Stimulated activated CD4-positive, alpha-beta T cell treated with anti-CD3 and anti-CD28 coated beads, Interleukin-2, amount 100 ng/mL, for 4 hours (primary cell): Measurements from ENCODE around the gene MICAL3.

Experiments used
- DNase-seq: peaks from one replicate; pipeline ENCODE4 v3.0.0-alpha.2; 2020; ENCODE audit warnings: low read depth

MICAL3 gene

DNA sequence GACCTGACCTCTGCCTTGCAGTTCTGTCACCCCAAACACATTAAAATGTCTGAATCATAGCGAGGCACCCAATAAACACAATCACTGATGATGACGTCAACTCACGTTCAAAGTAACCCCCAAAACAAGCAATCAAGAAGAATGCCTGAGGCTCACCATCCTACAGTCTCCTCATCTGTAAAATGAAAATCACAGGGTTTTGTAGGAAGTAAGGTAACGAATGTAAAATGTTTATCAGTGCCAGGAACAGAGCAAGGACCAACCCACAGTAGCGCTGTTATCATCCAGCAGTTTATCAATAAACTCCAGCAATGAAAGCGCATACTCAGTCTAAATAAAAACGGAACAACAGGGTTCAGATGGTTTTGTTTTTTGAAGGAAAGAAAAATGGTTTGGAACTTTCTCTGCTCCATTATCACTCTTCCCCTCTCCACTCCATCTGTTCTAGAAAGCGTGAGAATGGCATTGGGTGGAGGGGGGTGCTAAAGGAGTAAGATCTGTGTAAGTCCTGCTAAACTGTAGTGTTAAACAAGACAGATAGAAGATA lies 110.5 kb downstream of the MICAL3 start:
- no peak for DNase-seq

DNA sequence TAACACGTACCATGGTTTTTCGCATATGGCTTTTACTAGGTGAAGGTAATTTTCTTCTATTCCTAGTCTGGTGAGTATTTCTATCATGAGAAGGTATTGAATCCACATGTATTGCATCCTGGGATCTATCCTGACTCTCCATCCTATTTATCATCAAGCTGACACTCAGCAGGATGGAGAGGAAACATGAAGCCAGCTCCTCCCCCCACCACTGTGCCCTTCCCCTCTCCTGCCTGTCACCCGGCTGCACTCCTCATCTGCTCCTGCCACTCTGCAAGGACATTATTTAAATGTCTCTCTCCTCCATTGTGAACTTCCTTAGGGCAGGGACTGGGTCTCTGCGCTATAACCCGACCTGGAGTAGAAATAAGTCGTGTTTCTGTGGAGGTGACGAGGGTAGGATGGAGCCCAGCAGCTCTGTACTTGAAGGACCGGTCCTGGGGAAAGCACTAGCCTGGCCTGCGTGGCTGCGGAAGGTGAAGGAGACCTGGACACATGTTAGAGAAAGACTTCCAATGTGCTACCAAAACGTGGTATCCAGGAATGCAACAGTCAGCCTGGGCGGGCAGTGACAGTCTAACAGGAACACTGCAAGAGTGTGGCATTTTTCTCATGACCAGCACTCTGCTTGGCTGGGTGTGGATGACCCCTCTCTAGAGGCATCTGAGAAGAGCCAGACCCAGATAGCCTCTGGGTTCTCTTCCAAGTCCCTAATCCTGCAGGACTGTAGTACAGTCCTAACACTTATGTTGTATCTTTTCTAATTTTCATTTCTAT lies 111.2 kb downstream of the MICAL3 start:
- DNase-seq = no peak

DNA sequence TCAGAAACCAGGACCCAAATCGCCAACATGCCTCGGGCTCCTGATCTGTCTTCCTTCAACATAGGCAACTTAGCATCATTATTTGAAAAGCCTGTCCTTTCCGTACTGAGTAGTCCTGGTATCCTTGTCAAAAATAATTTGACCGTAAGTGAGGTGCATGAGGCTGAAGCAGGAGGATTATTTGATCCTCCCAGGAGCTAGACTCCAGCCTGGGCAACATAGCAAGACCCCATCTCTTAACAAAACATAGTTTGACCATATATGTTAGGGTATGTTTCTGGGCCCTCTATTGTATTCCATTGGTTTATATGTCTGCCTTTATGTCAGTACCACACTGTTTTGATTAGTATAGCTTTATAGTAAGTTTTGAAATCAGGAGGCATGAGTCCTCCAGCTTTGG lies 112.5 kb downstream of the MICAL3 start:
- no peak for DNase-seq

DNA sequence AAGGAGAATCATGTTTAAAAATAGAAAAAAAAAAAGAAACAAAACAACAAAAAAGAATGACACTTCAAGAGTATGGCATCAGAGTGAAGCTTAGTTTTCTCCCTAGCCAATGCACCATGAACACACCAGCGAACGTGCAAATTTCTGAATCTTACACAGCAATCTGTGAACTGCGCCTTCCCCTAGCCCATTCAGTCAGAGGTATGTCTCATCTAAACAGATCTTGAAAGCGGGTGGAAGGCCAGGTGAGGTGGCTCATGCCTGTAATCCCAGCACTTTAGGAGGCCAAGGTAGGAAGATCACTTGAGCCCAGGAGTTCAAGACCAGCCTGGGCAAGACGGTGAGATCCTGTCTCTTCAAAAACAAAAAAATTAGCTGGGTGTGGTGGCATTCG lies 113.1 kb downstream of the MICAL3 start:
- DNase-seq = no peak

DNA sequence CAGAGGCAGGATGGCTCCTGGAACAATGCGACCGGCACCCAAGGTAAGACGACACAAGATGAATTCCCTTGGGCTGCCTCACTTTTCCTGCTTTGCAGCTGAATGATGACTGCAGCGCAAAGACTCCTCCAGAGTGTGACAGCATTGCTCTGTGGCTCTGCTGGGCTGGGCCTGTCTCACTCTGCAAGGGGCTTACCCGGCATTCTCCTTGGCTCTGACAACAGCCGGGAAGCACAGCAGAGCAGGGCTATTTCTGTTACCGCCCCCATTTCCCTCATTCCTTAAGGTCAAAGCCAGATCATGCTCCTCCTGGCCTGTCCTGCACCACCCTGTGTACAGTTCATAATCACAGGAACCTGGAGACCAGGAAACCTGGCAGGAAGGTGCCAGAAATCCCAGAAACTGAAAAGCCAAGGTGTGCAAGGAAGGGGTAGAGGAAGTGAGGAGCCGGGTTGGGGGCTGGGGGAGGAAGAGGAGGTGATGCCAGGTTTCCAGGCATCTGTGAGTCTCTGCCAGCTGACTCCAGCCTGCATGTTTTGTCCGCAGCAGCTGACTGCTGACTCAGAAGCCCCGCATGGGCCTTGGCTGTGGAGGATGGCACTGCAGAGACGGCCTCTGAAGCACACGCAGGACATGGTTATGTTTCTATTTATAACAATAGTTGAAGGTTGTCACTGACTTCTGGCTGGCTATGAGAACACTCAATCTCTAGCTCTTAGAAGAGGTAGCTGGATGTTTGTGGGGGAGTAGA lies 113.6 kb downstream of the MICAL3 start:
- no peak for DNase-seq

DNA sequence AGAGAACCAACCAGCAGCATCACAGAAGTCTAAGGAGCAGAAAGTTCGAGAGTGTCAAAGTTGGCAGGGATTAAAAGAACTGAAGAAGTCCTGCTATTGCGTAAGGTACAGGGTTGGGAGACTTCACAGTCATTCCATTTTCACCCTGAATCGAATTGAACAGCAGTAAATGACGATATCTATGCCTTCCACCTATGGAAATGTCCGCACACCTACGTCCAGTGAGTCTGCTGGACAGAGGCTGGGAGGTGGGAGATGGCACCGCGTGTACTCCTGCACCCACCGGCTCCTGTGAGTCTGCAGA lies 116.7 kb downstream of the MICAL3 start:
- DNase-seq = no peak

DNA sequence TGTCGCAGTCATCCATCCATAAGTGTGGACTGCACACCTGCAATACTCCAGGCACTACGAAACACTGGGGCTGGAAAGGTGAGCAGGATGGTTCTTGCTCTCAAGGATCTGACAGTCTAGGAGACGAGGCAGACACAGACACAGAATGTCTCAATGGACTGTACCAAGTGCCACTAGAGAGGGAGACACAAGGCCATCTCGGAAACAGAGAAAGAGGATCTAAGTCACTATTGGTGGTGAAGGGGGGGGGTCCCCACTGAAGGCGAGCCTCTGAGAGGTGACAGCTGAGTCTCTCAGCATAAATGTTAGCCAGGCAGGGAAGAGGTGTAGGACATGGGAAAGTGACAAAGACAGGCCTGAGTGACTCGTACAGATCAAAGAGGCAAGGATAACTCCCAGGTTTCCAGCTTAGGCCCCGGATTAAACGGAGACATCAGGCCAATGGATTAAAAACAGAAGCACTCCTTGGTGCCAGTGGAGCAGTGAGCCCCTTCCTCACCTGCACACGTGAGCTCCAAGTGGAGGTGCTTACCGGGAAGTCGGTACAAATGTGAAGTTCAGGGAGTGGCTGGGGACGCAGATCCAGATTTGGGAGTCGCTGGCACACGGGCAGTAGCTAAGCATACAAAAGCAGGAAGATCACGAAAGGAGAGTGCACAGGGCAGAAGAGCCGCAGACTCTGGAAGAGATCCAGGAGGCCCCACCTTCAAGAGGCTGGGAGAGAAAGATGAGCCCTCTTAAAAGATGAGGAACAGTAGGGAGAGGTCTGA lies 117.2 kb downstream of the MICAL3 start:
- no peak for DNase-seq

DNA sequence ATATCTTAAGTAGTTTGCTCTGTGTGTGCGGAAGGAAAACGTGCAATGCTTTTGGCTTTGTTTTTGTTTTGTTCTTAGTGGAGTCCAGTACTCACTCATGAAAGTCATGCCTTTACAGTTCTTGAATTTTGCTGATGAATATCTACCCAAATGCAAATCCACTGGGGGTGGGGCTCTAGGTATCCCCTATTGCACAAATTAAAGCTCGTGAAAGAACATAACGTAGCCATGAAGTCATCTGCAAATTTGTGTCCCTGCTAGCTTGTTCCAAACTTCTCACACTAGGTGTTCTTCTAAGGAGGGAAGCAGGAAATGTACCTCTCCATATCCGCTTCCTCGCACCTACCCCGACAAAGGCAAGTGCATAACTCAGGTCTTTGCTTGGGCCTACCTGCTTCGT lies 118.9 kb downstream of the MICAL3 start:
- no peak for DNase-seq

DNA sequence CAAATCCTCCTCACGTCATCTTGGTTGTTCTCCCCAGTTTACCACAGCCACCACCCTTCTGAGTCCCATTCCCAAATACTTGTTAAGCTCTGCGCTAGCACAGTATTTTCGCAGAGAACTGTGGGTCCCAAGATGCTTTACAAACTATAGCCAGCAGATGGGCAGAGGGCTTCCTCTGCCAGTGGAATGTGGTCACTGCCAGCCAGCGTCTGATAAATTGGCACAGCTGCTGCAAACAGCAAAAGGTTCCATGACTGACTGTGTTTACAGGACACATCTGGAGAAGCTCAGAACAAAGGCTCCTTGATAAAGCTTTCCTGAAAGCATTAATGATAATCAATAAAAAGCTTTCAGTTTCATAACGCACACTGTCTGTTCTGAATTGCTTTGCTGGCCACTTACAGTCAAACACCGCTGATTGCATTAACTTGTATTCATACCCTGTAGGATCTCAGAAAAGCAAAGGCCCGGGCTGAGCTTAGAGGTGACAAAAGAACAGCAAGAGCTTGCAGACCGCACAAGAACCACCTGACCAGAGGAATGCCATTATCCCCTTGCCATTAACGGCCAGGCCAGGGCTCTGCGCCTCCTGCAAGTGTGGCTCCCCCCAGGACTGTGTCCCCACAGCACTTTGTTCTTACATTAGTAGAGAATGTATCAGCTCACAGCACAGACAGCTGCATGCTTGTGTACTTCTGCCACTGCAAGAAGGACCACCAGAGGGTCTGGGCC lies 120.6 kb downstream of the MICAL3 start:
- DNase-seq = no peak

DNA sequence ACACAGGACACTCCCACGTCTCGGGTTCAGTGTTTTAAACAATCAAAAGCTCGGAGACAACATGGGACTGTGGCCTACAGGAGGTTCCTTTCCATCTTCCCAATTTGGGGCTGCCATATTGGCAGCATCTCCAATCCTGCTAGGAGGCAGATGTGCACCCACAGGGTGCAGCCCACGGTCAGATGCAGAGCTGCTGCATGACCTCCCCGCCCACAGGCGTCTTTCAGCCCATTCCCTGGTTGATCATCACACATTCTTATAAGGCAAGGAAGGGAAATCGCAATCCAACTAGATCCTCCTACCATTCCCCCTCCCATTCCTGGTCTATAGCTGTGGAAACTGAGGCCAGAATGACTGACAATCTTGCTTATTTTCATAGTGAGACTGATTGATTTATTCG lies 121.4 kb downstream of the MICAL3 start:
- DNase-seq = no peak

DNA sequence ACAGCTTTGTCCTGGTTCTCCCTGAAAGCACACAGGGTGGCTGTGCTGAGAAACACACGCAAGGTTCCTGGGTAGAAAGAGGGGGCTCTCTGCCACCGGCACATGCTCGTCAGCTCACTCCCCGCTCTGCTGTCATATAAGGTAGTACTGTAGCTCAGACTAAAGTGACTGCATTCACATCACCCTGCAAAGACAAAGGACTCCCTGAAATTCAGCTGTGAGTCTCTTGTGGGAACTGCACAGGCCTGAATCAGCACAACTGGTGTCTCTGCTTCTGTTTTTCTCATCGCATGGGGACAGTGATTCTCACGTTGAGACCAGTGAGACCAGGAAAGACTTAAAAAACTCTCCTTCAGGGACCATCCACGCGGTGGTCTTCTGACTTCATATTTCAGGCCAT lies 126.0 kb downstream of the MICAL3 start:
- DNase-seq = no peak

DNA sequence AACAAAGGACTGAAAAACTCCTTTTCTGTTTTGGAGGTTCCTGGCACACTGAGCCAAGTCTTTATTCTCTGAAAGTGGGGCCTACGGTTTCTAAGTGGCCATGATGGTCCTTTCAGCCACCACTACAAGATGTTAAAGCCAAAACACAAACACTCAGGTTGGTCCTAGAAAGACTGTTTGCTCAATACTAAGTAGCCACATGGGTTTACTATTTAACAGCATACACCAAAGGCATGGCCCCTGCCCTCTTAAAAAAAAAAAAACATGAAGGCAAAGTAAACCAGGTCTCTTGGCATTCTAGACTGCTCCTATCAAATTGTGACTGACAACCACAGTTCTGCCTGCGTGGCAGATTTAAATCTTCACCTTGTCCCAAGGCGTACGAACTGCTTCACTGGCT lies 126.5 kb downstream of the MICAL3 start:
- DNase-seq = no peak

DNA sequence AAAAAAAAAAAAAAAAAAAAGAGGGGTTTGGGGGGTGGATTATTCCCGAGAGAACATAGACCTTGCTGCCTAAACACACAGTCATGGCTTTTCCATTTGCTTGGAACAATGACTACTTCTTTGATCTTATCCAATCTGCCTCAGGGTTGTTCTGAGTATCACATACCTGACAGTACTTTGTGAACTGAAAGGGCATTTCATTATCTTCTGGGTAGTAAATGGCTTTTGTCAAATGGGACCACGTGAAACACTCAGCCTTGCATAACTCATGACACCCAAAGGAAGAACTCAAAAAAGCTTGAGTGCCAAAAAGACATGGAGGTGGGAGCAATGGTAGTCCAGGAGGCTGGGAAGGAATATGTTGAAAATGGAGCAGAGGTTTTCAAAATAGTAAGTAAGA lies 126.9 kb downstream of the MICAL3 start:
- DNase-seq = no peak

DNA sequence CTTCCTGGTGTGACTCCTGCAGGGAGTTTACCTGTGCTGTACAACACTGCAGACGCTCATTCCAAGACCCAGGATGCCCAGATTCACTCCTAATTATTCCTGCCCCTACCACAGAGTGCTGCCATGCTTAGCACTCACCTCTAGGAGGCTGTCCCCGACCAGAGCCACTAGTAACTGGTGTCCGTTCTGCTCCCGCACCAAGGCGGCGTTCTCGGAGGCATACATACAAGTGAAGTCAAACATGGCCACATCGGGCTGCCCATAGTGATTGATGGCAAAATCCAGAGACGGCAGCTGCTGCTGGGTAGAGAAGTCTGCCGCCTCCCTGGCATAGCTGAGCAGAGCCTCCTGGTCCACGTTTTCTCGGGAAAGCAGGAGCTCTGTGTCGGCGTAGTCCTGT lies 127.8 kb downstream of the MICAL3 start:
- DNase-seq = no peak

DNA sequence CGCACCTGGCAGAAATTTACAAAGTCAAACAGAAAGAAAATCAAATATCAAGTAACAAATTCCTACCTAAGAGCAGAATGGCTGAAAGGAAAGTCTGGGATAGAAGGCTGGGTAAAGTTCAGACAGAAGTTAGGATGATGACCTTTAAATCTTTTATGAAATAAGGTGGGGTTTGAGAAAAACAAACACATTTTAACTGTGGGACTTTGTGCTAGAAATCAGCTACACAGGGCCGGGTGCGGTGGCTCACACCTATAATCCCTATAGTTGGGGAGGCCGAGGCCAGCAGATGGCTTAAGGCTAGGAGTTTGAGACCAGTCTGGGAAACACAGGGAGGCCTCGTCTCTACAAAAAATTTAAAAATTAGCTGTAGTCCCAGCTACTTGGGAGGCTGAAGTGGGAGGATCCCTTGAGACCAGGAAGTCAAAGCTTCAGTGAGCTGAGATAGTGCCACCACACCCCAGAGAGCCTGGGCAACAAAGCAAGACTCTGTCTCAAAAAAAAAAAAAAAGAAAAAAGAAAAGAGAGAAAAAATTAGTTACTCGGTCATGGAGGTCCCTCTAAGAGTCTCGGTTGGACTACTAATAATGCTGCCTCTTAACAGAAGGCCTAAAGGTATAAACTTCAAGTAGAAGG lies 130.3 kb downstream of the MICAL3 start:
- DNase-seq = no peak

DNA sequence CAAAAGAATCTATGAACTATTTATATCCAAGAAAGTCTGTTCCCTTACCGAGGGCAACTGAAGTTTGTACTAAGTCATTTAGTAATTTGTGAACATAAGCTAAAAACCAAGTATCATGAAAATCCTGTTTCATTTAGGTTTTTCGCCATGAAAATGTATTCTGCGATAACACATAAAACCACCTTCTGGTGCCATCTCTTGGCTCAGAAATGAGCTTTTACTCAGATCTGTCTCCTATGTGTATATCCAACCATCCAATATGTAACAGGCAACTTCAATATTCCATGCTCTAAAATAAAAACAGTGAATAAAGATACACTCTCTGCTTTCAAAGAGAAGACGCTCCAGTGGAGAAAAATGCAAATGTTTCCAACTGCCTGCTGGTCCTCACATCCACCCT lies 132.0 kb downstream of the MICAL3 start:
- no peak for DNase-seq

DNA sequence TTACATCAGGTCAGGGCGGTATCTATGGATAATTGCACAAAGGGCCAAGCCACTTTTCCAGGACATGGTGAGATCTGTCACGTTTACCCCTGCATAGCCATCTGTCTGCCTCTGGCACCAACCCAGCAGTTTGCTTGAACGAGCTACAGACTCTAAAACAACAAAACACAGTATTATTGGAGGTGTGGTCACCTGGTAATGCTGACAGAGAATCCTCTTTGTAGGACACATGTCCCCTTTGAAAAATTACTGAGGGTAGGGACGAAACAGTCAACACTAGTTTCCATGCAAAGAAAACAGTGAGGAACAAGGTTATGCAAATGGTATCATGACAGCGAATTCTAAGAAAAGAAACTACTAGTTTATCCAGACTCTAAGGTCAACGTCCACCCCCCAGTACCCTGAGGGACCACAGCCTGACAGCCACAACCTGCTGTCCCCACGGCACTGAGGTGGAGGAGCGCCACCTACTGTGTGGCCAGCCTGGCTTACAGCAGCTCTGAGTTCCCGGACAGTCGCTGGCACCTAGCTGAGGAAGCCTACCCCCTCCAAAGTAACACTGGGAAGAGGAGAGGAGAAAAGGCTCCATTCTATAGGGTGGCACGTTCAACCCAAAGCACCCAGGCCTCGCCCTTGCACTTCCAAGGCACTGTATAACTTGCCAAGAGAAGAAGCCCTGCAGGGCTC lies 132.7 kb downstream of the MICAL3 start:
- no peak for DNase-seq

DNA sequence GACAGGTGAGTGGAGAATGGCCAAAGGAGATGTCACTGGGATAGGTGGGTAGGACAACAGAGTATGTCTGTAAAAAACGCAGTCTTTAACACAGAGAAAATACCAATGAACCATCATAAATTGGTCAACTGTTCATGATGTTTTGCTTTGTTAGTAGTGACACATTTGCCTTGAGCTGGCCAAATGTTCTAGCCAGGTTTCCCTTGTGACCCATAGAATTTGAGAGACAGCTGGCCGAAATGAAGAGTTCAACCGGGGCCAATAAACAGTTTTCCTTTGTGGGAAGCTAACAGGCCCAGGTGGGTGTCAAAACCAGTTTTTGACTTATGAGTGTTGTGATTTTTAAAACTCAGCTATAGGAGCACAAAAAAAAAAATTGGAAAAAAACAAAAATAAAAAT lies 133.5 kb downstream of the MICAL3 start:
- no peak for DNase-seq

DNA sequence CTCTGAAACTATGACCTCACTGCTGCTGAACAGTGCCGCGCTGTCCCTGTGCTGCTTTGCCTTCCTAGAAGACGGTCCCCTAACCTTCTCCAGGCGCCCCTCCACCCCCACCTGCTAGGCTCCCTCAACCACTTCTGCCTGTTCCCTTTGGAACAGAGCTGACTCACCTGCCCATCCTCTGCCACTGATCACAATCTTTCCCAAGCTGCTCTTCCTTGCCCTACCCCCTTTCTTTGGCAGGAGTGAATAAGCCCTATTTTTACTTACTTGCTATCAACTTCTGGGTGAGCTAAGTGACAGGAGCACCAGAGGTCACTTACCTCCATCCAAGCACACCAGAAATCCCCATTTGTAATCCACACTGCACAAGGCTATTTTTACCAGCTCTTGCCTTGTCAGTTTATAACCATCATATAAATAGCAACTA lies 134.1 kb downstream of the MICAL3 start:
- no peak for DNase-seq

DNA sequence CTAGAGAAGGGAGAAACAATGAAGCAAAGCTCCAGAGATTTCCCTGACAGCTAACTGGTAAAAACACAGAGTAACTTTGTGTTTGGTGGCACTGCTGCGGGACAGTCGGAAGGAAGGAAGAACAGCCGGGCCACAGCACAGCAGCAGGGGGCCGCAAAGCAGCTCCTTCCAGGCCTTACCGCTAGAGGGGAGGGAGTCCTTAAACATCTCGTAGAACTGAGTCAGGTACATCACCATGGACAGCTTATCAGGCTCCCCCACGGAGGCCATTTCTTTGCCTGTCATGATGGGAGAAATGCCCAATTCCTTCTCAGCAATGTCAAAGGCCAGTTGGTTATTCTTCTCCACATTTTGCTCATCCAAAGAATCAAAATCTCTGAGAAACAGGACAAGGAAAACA lies 135.5 kb downstream of the MICAL3 start:
- DNase-seq = no peak

DNA sequence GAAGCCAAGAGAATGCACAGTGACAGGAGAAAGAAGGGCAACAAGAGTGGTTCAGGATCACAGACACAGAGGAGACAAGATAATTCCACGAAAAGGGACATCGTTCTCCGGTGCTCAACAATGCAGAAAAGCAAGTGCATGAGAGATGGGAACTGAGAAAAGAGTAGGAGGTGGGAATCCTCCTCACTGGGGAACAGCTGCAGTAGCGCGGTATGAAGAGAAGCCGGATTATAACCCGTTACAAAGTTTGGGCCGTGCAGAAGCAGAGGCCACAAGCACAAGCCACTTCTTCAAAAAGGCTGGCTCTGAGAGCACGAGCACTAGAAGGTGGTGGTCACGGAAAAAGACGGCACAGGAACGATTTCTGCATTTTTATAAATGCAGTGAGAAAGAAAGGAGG lies 135.9 kb downstream of the MICAL3 start:
- no peak for DNase-seq
